K562 (cell line): ENCODE data around the gene SNAPC3. TPM values are rescaled to one million over a fixed set of nuclear protein-coding genes. Genes with fewer than 3 reads are reported as not detected.

ENCODE experiments used
- ATF7 ChIP-seq: fragments of 450-650 bp; IDR thresholded peaks from 2 replicates; pipeline ENCODE4 v1.7.1; 2014; ENCODE audit warnings: mild to moderate bottlenecking, moderate library complexity
- C11orf30 ChIP-seq: fragments of 450-650 bp; IDR thresholded peaks from 2 replicates; pipeline ENCODE4 v1.6.1; 2016; ENCODE audit warnings: low read depth, mild to moderate bottlenecking
- CC2D1A ChIP-seq: fragments of 450-650 bp; IDR thresholded peaks from 2 replicates; pipeline ENCODE4 v1.6.1; 2017; ENCODE audit warnings: mild to moderate bottlenecking
- CEBPB ChIP-seq: fragments of 450-650 bp; IDR thresholded peaks from 2 replicates; pipeline ENCODE4 v1.6.1; 2016; ENCODE audit warnings: missing genetic modification characterization, missing compliant biosample characterization
- CREB3L1 ChIP-seq: fragments of 450-650 bp; IDR thresholded peaks from 2 replicates; pipeline ENCODE4 v1.6.1; 2014; ENCODE audit warnings: low read depth, mild to moderate bottlenecking, moderate library complexity, borderline replicate concordance
- EGR1 ChIP-seq: fragments of 450-650 bp; conservative IDR thresholded peaks from 2 replicates; pipeline ENCODE4 v1.6.1; 2017; ENCODE audit warnings: mild to moderate bottlenecking
- EP400 ChIP-seq: fragments of 450-650 bp; IDR thresholded peaks from 2 replicates; pipeline ENCODE4 v1.6.1; 2017; ENCODE audit warnings: antibody characterized with exemption, mild to moderate bottlenecking, moderate library complexity
- ETS1 ChIP-seq: conservative IDR thresholded peaks from 2 replicates; pipeline ENCODE4 v1.6.1; 2011; ENCODE audit warnings: low read depth, mild to moderate bottlenecking, low read length; ENCODE audit not compliant: control insufficient read depth
- FOXP1 ChIP-seq: sonication (generic); formaldehyde crosslinking; IDR thresholded peaks from 2 replicates; pipeline ENCODE4 v1.8.0; 2022; ENCODE audit warnings: mild to moderate bottlenecking, missing genetic modification reagents
- HDAC1 ChIP-seq, 2 experiments: fragments of 450-650 bp; IDR thresholded peaks; 2 replicates each; pipeline ENCODE4 v1.6.1; 2016 to 2017; ENCODE audit warnings: inconsistent platforms in 1 of 2, mild to moderate bottlenecking in 1 of 2, moderate library complexity in 1 of 2
- MAX ChIP-seq: sonication (generic); formaldehyde crosslinking; IDR thresholded peaks from 2 replicates; pipeline ENCODE4 v1.9.0; 2022; ENCODE audit warnings: mild to moderate bottlenecking, missing genetic modification reagents
- POLR2G ChIP-seq: fragments of 200-400 bp; formaldehyde crosslinking; IDR thresholded peaks from 2 replicates; pipeline ENCODE4 v1.6.1; 2017; ENCODE audit warnings: low read depth, mild to moderate bottlenecking, antibody characterized with exemption, low read length, moderate library complexity
- RFX1 ChIP-seq: fragments of 450-650 bp; IDR thresholded peaks from 2 replicates; pipeline ENCODE4 v1.6.1; 2016; ENCODE audit warnings: mild to moderate bottlenecking, moderate library complexity
- SOX6 ChIP-seq: fragments of 450-650 bp; IDR thresholded peaks from 2 replicates; pipeline ENCODE4 v1.6.1; 2014; ENCODE audit warnings: mild to moderate bottlenecking
- ZNF197 ChIP-seq: fragments of 200-800 bp; sonication (Bioruptor generic); IDR thresholded peaks from 2 replicates; pipeline ENCODE4 v1.6.1; 2016; ENCODE audit warnings: low read depth, missing genetic modification characterization, missing compliant biosample characterization
- ZNF639 ChIP-seq, 2 experiments: fragments of 200-800 bp in 1 of 2; sonication (Bioruptor generic) in 1 of 2; sonication (generic) in 1 of 2; formaldehyde crosslinking in 1 of 2; IDR thresholded peaks in 1 of 2; conservative IDR thresholded peaks in 1 of 2; 2 replicates each; pipeline versions ENCODE4 v1.5.0 to v1.6.1; 2016 to 2020; ENCODE audit warnings: missing compliant biosample characterization in 1 of 2, missing genetic modification characterization in 1 of 2, missing genetic modification reagents in 1 of 2
- polyA plus RNA-seq, 8 experiments: library from polyadenylated mRNA; depleted of rRNA in 4 of 8; stranded (reverse) in 5 of 8; unstranded in 3 of 8; fragments of >200 nt; fragmentation: Nextera tagmentation in 2 of 8; fragmentation: Illumina TruSeq in 1 of 8; extraction: Ambion mirVana in 2 of 8; extraction: Trizol in 1 of 8; gene quantifications; 2 replicates each; pipeline versions ENCODE4 v1.2.1 to v1.2.3, GENCODE V29; 2011 to 2014; ENCODE audit warnings: inconsistent platforms in 1 of 8, missing spikeins in 1 of 8
- total RNA-seq, 7 experiments: library from RNA; depleted of rRNA in 6 of 7; stranded (reverse); fragments of >200 nt in 6 of 7; fragmentation: Illumina TruSeq in 2 of 7; extraction: Trizol in 2 of 7; gene quantifications; 2 replicates each; pipeline versions ENCODE4 v1.2.1 to v1.2.3, GENCODE V29; 2011 to 2021; ENCODE audit warnings: low replicate concordance in 1 of 7

The SNAPC3 gene
- total and polyA plus RNA-seq, 9 of the 15 experiments (the other 6 are each of a cell fraction or from before 2014, with no cell fraction given), result 2.3 to 38.9 (median 19.8) TPM

- TF ChIP-seq CREB3L1 (peak; percentile 80), SOX6 (peak; percentile 95), EP400 (peak; percentile 74; the same call in 1 of the 2 replicates), POLR2G (peak; percentile 84), ZNF639 (CRISPR knock-in tag; conservative IDR thresholded peaks at IDR 0.05 in 1 of 2, IDR thresholded peaks at IDR 0.05 in 1 of 2) (peak in 1 of 2 experiments; percentile 92; a peak in 2 of 4 replicates), ZNF197 (CRISPR knock-in tag) (peak; percentile 82; the same call in 1 of the 2 replicates), HDAC1 (IDR thresholded peaks at IDR 0.05) (peak in 1 of 2 experiments; percentile 39; a peak in 1 of 4 replicates), EGR1 (no peak), ATF7 (peak; percentile 73), CC2D1A (0 out of 2 replicates have a peak, but pooled peaks have one; percentile 17), C11orf30 (peak; percentile 50), MAX (CRISPR knock-in tag) (peak; percentile 54), CEBPB (tag) (no peak), FOXP1 (no peak), RFX1 (peak; percentile 63), ETS1 (peak; percentile 95)
Observed at GRCh38 chr9:15422372-15423230, at the start of gene SNAPC3 (continued).
